Sigmoid colon (tissue), 7 donors: ENCODE data around the gene MFRP. TPM values are rescaled to one million over a fixed set of nuclear protein-coding genes. Genes with fewer than 3 reads are reported as not detected.
A peak's percentile ranks its signal among the peaks of the same experiment; 100 is the strongest.

Source experiments
- DNase-seq: peaks from one replicate; pipeline ENCODE4 v3.0.0-alpha.2; 2019
- H3K27ac ChIP-seq, 4 donors: fragments of 200-600 bp; sonication (generic); one replicate each; pipeline ENCODE4 v1.5.1; 2016 to 2019; ENCODE audit warnings: mild to moderate bottlenecking in 1 of 4
- H3K27me3 ChIP-seq, 3 donors: fragments of 200-600 bp; sonication (generic); one replicate each; pipeline ENCODE4 v1.5.1; 2019; ENCODE audit warnings: mild to moderate bottlenecking in 1 of 3
- H3K36me3 ChIP-seq, 4 donors: fragments of 200-600 bp; sonication (generic); one replicate each; pipeline ENCODE4 v1.5.1; 2016 to 2019
- H3K4me1 ChIP-seq, 4 donors: fragments of 200-600 bp; sonication (generic); one replicate each; pipeline ENCODE4 v1.5.1; 2017 to 2019
- H3K4me3 ChIP-seq, 4 donors: fragments of 200-600 bp; sonication (generic); one replicate each; pipeline ENCODE4 v1.5.1; 2017 to 2019; ENCODE audit warnings: mild to moderate bottlenecking in 2 of 4, moderate library complexity in 1 of 4
- H3K9me3 ChIP-seq, 4 donors: fragments of 200-600 bp in 3 of 4; sonication (generic) in 3 of 4; one replicate each; pipeline versions ENCODE4 v1.5.1 to v1.6.1; 2013 to 2019
- EP300 ChIP-seq, 4 donors: sonication (generic); formaldehyde crosslinking; IDR thresholded peaks; one replicate each; pipeline ENCODE4 v1.6.1; 2017; ENCODE audit warnings: antibody characterized with exemption in 4 of 4
- POLR2A ChIP-seq, 2 donors: fragments of 450-650 bp; IDR thresholded peaks; one replicate each; pipeline ENCODE4 v1.6.1; 2016; ENCODE audit warnings: antibody characterized with exemption in 2 of 2, mild to moderate bottlenecking in 2 of 2, moderate library complexity in 2 of 2
- POLR2AphosphoS5 ChIP-seq, 4 donors: sonication (generic); formaldehyde crosslinking; IDR thresholded peaks; one replicate each; pipeline ENCODE4 v1.6.1; 2017; ENCODE audit warnings: antibody characterized with exemption in 4 of 4
- WGBS, 2 donors: extraction: QIAGEN DNeasy Blood & Tissue Kit; methylation state at CpG; one replicate each; pipeline ENCODE4 v1.1.7; 2013; 5-methylcytosine and 5-hydroxymethylcytosine counted together
- intact Hi-C: fragments of 100-400 bp; cut with DNase I; formaldehyde crosslinking; loops from one replicate; pipeline ENCODE4 v1.15.1; 2023
- polyA plus RNA-seq, 3 donors: library from polyadenylated mRNA; stranded (reverse); fragments of 200-250 nt; gene quantifications; one replicate each; pipeline ENCODE4 v1.2.3, GENCODE V29; 2013
- small RNA-seq, 3 donors: library from RNA; depleted of rRNA; stranded (forward); fragments of <200 nt; gene quantifications; one replicate each; pipeline ENCODE3, GENCODE V24; 2016
- total RNA-seq, 4 donors: library from RNA; depleted of rRNA; stranded (reverse); fragments of >200 nt; gene quantifications; one replicate each; pipeline ENCODE4 v1.1.0, GENCODE V29; 2016
- TF ChIP-seq, protein P1 (sequence below), 4 experiments: fragments of 450-650 bp in 3 of 4; fragments of 200-600 bp in 1 of 4; IDR thresholded peaks; one replicate each; pipeline ENCODE4 v1.5.1; 2016 to 2019; ENCODE audit warnings: antibody characterized with exemption in 4 of 4, mild to moderate bottlenecking in 3 of 4, moderate library complexity in 2 of 4
- donor health status: healthy with polysubstance abuse.
- donor health status: Bipolar disorder and iron deficiency.
- donor health status: healthy.

The MFRP gene
- total and polyA plus RNA-seq, 7 donors = 0.14 TPM; not detected in 6

DNA sequence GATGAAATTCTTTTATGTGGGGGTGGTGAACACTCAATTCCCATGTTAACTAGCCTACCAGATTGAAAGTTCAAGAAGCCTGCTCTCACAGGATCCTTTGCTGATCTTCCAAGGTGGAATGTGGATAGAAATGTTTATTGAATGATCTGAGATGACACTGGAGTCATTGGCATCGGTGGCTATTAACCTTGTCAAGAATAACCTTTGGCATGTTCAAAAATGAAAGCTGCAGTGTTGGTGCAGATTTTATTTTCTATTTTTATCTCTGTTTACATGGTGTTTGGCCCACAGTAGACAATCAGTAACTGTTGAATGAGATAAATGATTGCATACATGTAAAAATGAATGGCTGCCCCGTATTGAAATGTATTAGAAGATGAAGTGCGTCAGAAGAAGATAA, 48.6 kb downstream of the MFRP start:
- 85 to 90% methylated on average over 3 of the region's 3 CpGs for WGBS, 2 donors
- H3K27me3 ChIP-seq = no peaks in the 10 kb centered on the region
- intact Hi-C loops = no loop called here
- peaks cover 0 to 54% (median 3%) of the 10 kb centered on the region in 4 donors for H3K36me3 ChIP-seq
- H3K9me3 ChIP-seq = no peaks in the 10 kb centered on the region
- no peak for DNase-seq
- H3K4me1 ChIP-seq = peaks cover 0 to 40% (median 36%) of the 10 kb centered on the region in 4 donors
- TF ChIP-seq, protein P1, sequence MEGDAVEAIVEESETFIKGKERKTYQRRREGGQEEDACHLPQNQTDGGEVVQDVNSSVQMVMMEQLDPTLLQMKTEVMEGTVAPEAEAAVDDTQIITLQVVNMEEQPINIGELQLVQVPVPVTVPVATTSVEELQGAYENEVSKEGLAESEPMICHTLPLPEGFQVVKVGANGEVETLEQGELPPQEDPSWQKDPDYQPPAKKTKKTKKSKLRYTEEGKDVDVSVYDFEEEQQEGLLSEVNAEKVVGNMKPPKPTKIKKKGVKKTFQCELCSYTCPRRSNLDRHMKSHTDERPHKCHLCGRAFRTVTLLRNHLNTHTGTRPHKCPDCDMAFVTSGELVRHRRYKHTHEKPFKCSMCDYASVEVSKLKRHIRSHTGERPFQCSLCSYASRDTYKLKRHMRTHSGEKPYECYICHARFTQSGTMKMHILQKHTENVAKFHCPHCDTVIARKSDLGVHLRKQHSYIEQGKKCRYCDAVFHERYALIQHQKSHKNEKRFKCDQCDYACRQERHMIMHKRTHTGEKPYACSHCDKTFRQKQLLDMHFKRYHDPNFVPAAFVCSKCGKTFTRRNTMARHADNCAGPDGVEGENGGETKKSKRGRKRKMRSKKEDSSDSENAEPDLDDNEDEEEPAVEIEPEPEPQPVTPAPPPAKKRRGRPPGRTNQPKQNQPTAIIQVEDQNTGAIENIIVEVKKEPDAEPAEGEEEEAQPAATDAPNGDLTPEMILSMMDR (IDR thresholded peaks at IDR 0.05) = no peak
- no peak for TF ChIP-seq POLR2A (IDR thresholded peaks at IDR 0.05)
- no peak for TF ChIP-seq EP300 (IDR thresholded peaks at IDR 0.05)
- no peak for TF ChIP-seq POLR2AphosphoS5 (IDR thresholded peaks at IDR 0.05)
- peak overlapping the region; percentile 60 to 77 (median 73) for H3K27ac ChIP-seq
- no peak overlapping the region for H3K4me3 ChIP-seq

DNA sequence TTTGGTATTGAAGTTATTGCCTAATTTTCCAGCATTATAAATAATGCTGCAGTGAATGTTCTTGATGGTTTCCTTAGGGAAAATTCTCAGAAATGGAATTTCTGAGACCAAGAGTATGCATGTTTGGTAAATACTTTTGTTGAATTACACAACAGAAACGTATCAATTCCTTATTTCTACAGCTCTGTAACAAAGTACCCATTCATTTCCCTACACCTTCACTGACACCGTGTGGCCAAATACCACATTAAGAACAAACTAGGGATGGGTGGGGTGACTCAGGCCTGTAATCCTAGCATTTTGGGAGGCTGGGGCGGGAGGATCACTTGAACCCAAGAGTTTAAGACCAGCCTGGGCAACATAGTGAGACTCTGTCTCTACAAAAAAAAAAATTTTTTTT, 51.3 kb downstream of the MFRP start:
- peaks cover 0 to 6% (median 2%) of the 10 kb centered on the region in 4 donors for H3K9me3 ChIP-seq
- H3K27ac ChIP-seq = no peak overlapping the region
- H3K36me3 ChIP-seq = peaks cover 0 to 40% (median 12%) of the 10 kb centered on the region in 4 donors
- no peaks in the 10 kb centered on the region for H3K27me3 ChIP-seq
- 62 to 73% methylated on average over 3 of the region's 3 CpGs for whole genome bisulfite sequencing, 2 donors
- H3K4me3 ChIP-seq = no peak overlapping the region
- no peak for TF ChIP-seq POLR2AphosphoS5 (IDR thresholded peaks at IDR 0.05)
- TF ChIP-seq EP300 (IDR thresholded peaks at IDR 0.05) = no peak
- no peak for TF ChIP-seq POLR2A (IDR thresholded peaks at IDR 0.05)
- TF ChIP-seq, protein P1 (IDR thresholded peaks at IDR 0.05) = no peak
- DNase-seq = no peak
- peaks cover 0 to 29% (median 26%) of the 10 kb centered on the region in 4 donors for H3K4me1 ChIP-seq
- intact Hi-C loops = no loop called here

DNA sequence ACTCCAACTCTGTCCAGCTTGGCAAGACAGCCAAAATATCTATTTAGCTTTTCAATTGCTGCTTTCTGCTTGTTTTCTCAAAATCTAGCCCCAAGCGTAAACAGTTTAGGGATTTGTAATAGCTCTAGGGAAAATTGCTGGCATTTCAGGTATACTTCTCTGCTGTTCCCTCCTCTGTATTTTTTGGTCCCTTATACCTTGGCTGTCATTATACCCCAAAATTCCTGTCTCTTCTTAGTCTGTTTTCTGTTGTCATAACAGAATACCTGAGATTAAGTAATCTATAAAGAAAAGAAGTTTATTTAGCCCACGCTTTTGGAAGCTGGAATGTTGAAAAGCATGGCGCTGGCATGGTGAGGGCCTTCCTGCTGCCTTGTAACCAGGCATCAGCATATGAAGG, 53.0 kb downstream of the MFRP start:
- 98% methylated on average over 3 of the region's 3 CpGs for WGBS, 2 donors
- peaks cover 0 to 31% (median 12%) of the 10 kb centered on the region in 4 donors for H3K36me3 ChIP-seq
- intact Hi-C loops = no loop called here

DNA sequence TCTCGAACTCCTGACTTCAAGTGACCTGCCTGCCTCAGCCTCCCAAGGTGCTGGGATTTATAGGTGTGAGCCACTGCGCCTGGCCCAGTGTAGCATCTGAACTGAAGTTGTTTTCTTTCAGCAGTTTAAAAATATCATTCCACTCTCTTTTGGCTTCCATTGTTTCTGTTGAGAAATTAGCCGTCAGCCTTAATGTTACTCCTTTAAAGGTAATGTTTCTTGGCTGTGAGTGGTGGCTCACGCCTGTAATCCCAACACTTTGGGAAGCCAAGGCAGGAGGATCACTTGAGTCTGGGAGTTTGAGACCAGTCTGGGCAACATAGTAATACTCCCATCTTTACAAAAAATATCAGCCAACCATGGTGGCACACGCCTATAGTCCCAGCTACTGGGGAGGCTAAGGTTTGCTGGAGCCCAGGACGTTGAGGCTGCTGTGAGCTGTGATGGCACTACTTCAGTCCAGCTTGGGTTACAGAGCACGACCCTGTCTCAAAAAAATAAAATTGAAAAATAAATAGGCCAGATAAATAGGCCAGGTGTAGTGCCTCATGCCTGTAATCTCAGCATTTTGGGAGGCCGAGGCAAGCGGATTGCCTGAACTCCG, 55.5 kb downstream of the MFRP start:
- Histone ChIP-seq H3K9me3 (peaks cover 0 to 6% (median 2%) of the 10 kb centered on the region in 4 donors), H3K27me3 (no peaks in the 10 kb centered on the region), H3K4me1 (no peaks in the 10 kb centered on the region), H3K36me3 (peaks cover 0 to 35% (median 10%) of the 10 kb centered on the region in 4 donors), H3K27ac (no peak overlapping the region), H3K4me3 (no peak overlapping the region)
- no peak for DNase-seq
- WGBS, 2 donors = 98 to 99% methylated on average over 10 of the region's 10 CpGs
- intact Hi-C loops = no loop called here
- TF ChIP-seq, protein P1 (IDR thresholded peaks at IDR 0.05) = no peak
- TF ChIP-seq EP300 (IDR thresholded peaks at IDR 0.05) (no peak), POLR2AphosphoS5 (IDR thresholded peaks at IDR 0.05) (no peak), POLR2A (IDR thresholded peaks at IDR 0.05) (no peak)

More for the DNA sequence above, 53.0 kb downstream of the MFRP start:
- H3K27me3 ChIP-seq = no peaks in the 10 kb centered on the region
- H3K4me1 ChIP-seq = peaks cover 0 to 12% (median 11%) of the 10 kb centered on the region in 4 donors
- no peak overlapping the region for H3K27ac ChIP-seq
- no peak overlapping the region for H3K4me3 ChIP-seq
- H3K9me3 ChIP-seq = peaks cover 0 to 6% (median 2%) of the 10 kb centered on the region in 4 donors
- DNase-seq = no peak
- TF ChIP-seq POLR2AphosphoS5 (IDR thresholded peaks at IDR 0.05) = no peak
- TF ChIP-seq POLR2A (IDR thresholded peaks at IDR 0.05) = no peak
- TF ChIP-seq, protein P1 (IDR thresholded peaks at IDR 0.05) = no peak
- no peak for TF ChIP-seq EP300 (IDR thresholded peaks at IDR 0.05)

Small RNA genes within 50 kb of the gene (small RNA-seq; reads per million reads assigned to genes)
- 0 reads per million in 3 donors for gene RF01225
- gene RNU6-262P = 0 reads per million in 3 donors

Other genes with a start within 250 kb of the MFRP start
- gene DPAGT1, start 244.9 kb downstream of the MFRP start, total RNA-seq = 10 to 100 TPM; 16.1 to 22.1 (median 16.8) TPM
- gene DPAGT1, start 244.9 kb downstream of the MFRP start, polyA plus RNA-seq = 10 to 100 TPM in 1 of 3 donors, 1 to 10 TPM in 2; 4.2 to 44.6 (median 6.9) TPM
- gene C2CD2L, start 239.4 kb downstream of the MFRP start, total RNA-seq = 1 to 10 TPM; 5.3 to 8.0 (median 5.8) TPM
- 10 to 100 TPM in 1 of 3 donors, 1 to 10 TPM in 2; 6.0 to 22.6 (median 7.6) TPM for gene C2CD2L, start 239.4 kb downstream of the MFRP start, polyA plus RNA-seq
- gene HINFP, start 225.1 kb downstream of the MFRP start, total RNA-seq = 10 to 100 TPM; 15.0 to 33.0 (median 21.2) TPM
- gene HINFP, start 225.1 kb downstream of the MFRP start, polyA plus RNA-seq = 10 to 100 TPM; 12.0 to 23.2 (median 20.1) TPM
- gene ABCG4, start 197.7 kb downstream of the MFRP start, total RNA-seq = under 1 TPM in 3 of 4 donors, not detected in 1; under 0.01 to 0.55 (median 0.27) TPM
- gene ABCG4, start 197.7 kb downstream of the MFRP start, polyA plus RNA-seq = under 1 TPM in 2 of 3 donors, not detected in 1; under 0.01 to 0.26 TPM
- 10 to 100 TPM; 10.7 to 21.9 (median 12.6) TPM for gene NLRX1, start 178.0 kb downstream of the MFRP start, total RNA-seq
- gene NLRX1, start 178.0 kb downstream of the MFRP start, polyA plus RNA-seq = 1 to 10 TPM; 3.9 to 9.3 (median 4.2) TPM
- 1 to 10 TPM in 1 of 4 donors, not detected in 3; 1.8 TPM for gene NHERF4, start 161.2 kb downstream of the MFRP start, total RNA-seq
- gene NHERF4, start 161.2 kb downstream of the MFRP start, polyA plus RNA-seq = 10 to 100 TPM; 25.8 to 48.1 (median 37.7) TPM
- gene CBL, start 140.4 kb downstream of the MFRP start, total RNA-seq = 10 to 100 TPM; 11.8 to 17.7 (median 13.1) TPM
- gene CBL, start 140.4 kb downstream of the MFRP start, polyA plus RNA-seq = 1 to 10 TPM; 1.8 to 8.6 (median 3.7) TPM
- 1,000 to 10,000 TPM in 1 of 4 donors, 100 to 1,000 TPM in 3; 628 to 1,033 (median 813) TPM for gene MCAM, start 29.6 kb downstream of the MFRP start, total RNA-seq
- gene MCAM, start 29.6 kb downstream of the MFRP start, polyA plus RNA-seq = 10 to 100 TPM in 1 of 3 donors, 1 to 10 TPM in 2; 2.1 to 51.5 (median 4.8) TPM
- 10 to 100 TPM in 3 of 4 donors, 1 to 10 TPM in 1; 9.8 to 18.3 (median 11.8) TPM for gene RNF26, start 12.2 kb downstream of the MFRP start, total RNA-seq
- gene RNF26, start 12.2 kb downstream of the MFRP start, polyA plus RNA-seq = 10 to 100 TPM in 1 of 3 donors, 1 to 10 TPM in 2; 6.2 to 26.1 (median 7.2) TPM
- 10 to 100 TPM; 23.2 to 35.2 (median 32.4) TPM for gene C1QTNF5, start 5.8 kb downstream of the MFRP start, total RNA-seq
- 10 to 100 TPM in 1 of 3 donors, 1 to 10 TPM in 2; 4.9 to 12.5 (median 5.4) TPM for gene C1QTNF5, start 5.8 kb downstream of the MFRP start, polyA plus RNA-seq
- gene USP2, start 35.0 kb upstream of the MFRP start, total RNA-seq = 1 to 10 TPM in 3 of 4 donors, under 1 TPM in 1; 0.71 to 1.9 (median 1.5) TPM
- 10 to 100 TPM; 11.6 to 13.2 (median 13.0) TPM for gene USP2, start 35.0 kb upstream of the MFRP start, polyA plus RNA-seq
- 100 to 1,000 TPM in 1 of 4 donors, 10 to 100 TPM in 3; 10.4 to 214 (median 71.5) TPM for gene THY1, start 76.5 kb upstream of the MFRP start, total RNA-seq
- gene THY1, start 76.5 kb upstream of the MFRP start, polyA plus RNA-seq = 10 to 100 TPM in 1 of 3 donors, 1 to 10 TPM in 2; 5.3 to 61.1 (median 5.4) TPM